A549 (cell line): Measurements from ENCODE around the gene AQP10.

Experiments
- KDM5A ChIP-seq: fragments of 200-600 bp; sonication (generic); IDR thresholded peaks from 2 replicates; pipeline ENCODE4 v1.6.1; 2016; ENCODE audit warnings: antibody characterized with exemption, mild to moderate bottlenecking
- POLR2A ChIP-seq: IDR thresholded peaks from 2 replicates; pipeline ENCODE4 v1.6.1; 2012; ENCODE audit warnings: mild to moderate bottlenecking, low read length
- RFX5 ChIP-seq: fragments of 450-650 bp; IDR thresholded peaks from 2 replicates; pipeline ENCODE4 v1.7.1; 2014; ENCODE audit warnings: antibody characterized with exemption, mild to moderate bottlenecking, moderate library complexity
- SMC3 ChIP-seq: fragments of >200 bp; sonication (Bioruptor Twin); formaldehyde crosslinking; IDR thresholded peaks from 3 replicates; pipeline ENCODE4 v1.6.1; 2018; ENCODE audit warnings: inconsistent platforms
- TF ChIP-seq, protein P1 (sequence below): IDR thresholded peaks from 2 replicates; pipeline ENCODE4 v1.6.1; 2012
- TF ChIP-seq, protein P2 (sequence below): fragments of >200 bp; sonication (Bioruptor Twin); formaldehyde crosslinking; IDR thresholded peaks from 3 replicates; pipeline ENCODE4 v1.5.1; 2016

DNA sequence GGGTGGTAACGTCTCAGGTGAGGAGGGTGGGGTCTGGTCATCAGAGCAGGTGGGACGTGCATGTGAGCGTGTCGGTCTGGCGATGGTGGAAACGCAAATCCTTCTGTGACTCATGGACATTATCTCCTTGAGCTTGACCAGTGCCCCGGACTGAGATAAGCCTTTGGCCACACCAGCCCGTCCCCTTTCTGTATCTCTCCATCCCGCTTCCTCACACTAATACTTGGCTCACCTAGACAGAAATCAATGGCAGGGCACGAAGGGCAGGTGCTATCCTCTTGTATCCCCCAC is 7.9 kb upstream of the AQP10 start:
- TF ChIP-seq POLR2A (no peak), SMC3 (no peak), RFX5 (no peak), KDM5A (no peak)
- TF ChIP-seq, protein P1, sequence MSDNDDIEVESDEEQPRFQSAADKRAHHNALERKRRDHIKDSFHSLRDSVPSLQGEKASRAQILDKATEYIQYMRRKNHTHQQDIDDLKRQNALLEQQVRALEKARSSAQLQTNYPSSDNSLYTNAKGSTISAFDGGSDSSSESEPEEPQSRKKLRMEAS: no peak
- TF ChIP-seq, protein P2, sequence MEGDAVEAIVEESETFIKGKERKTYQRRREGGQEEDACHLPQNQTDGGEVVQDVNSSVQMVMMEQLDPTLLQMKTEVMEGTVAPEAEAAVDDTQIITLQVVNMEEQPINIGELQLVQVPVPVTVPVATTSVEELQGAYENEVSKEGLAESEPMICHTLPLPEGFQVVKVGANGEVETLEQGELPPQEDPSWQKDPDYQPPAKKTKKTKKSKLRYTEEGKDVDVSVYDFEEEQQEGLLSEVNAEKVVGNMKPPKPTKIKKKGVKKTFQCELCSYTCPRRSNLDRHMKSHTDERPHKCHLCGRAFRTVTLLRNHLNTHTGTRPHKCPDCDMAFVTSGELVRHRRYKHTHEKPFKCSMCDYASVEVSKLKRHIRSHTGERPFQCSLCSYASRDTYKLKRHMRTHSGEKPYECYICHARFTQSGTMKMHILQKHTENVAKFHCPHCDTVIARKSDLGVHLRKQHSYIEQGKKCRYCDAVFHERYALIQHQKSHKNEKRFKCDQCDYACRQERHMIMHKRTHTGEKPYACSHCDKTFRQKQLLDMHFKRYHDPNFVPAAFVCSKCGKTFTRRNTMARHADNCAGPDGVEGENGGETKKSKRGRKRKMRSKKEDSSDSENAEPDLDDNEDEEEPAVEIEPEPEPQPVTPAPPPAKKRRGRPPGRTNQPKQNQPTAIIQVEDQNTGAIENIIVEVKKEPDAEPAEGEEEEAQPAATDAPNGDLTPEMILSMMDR: no peak
